ENCODE measurements around the gene MRPL24. TPM values are rescaled to one million over a fixed set of nuclear protein-coding genes. Genes with fewer than 3 reads are reported as not detected.

Gene MRPL24
- total and polyA plus RNA-seq, 2 of the 13 experiments (the other 11 are each of a cell fraction or from before 2014, with no cell fraction given), result 38.1 to 42.9 TPM

- TF ChIP-seq, protein P1, sequence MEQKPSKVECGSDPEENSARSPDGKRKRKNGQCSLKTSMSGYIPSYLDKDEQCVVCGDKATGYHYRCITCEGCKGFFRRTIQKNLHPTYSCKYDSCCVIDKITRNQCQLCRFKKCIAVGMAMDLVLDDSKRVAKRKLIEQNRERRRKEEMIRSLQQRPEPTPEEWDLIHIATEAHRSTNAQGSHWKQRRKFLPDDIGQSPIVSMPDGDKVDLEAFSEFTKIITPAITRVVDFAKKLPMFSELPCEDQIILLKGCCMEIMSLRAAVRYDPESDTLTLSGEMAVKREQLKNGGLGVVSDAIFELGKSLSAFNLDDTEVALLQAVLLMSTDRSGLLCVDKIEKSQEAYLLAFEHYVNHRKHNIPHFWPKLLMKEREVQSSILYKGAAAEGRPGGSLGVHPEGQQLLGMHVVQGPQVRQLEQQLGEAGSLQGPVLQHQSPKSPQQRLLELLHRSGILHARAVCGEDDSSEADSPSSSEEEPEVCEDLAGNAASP (CRISPR knock-in tag; IDR thresholded peaks at IDR 0.05; ENCODE audit: borderline replicate concordance), result no peak
- TF ChIP-seq PCBP2 (optimal IDR thresholded peaks at IDR 0.05; ENCODE audit: low read depth, low read length, poor library complexity, severe bottlenecking) (no peak), ARNT (IDR thresholded peaks at IDR 0.05) (no peak), ZBTB26 (CRISPR knock-in tag; IDR thresholded peaks at IDR 0.05; ENCODE audit: borderline replicate concordance) (no peak), FOXO4 (CRISPR knock-in tag; conservative IDR thresholded peaks at IDR 0.05) (no peak), KLF12 (CRISPR knock-in tag; IDR thresholded peaks at IDR 0.05; ENCODE audit: borderline replicate concordance) (no peak), MXD1 (CRISPR knock-in tag; IDR thresholded peaks at IDR 0.05) (no peak)
- TF ChIP-seq, protein P2, sequence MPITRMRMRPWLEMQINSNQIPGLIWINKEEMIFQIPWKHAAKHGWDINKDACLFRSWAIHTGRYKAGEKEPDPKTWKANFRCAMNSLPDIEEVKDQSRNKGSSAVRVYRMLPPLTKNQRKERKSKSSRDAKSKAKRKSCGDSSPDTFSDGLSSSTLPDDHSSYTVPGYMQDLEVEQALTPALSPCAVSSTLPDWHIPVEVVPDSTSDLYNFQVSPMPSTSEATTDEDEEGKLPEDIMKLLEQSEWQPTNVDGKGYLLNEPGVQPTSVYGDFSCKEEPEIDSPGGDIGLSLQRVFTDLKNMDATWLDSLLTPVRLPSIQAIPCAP (CRISPR knock-in tag; IDR thresholded peaks at IDR 0.05; ENCODE audit: low read depth), result no peak
These were observed 43.4 kb downstream of the MRPL24 start (continued) for GRCh38 chr1:156697481-156697880.

Measured in HepG2 (cell line).